ENCODE measurements around the gene PRRX2.
"Not testable (repeated sequence)": the region's sequence is repeated elsewhere in the genome, so short reads cannot be mapped to it uniquely, and the experiment has no call there.

The PRRX2 gene

DNA sequence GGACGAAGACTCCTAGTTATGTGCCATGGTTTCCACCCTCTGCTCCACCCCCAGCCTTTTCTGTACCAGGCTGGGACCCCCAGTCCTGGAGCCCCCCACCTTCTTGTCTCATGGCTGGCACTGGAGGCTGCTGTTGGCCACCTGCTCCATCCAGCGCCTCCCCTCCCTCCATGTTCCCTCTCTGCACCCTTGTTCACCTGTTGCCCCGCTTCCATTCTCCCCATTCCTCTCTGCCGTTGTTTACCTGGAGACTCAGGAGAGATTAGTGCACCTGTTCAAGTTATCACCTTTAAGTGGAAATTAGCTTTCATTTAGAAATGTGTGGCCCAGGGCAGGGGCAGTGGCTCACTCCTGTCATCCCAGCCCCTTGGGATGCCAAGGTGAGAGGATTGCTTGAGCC, 32.2 kb upstream of the PRRX2 start:
- Histone ChIP-seq H3K27ac (no peak overlapping the region), H3K4me3 (ENCODE audit: low read depth, low read length) (no peak overlapping the region), H3K27me3 (replicated peaks) (no peaks in the 10 kb centered on the region), H3K36me3 (replicated peaks) (peaks cover 56% of the 10 kb centered on the region)
- TF ChIP-seq, protein P1, sequence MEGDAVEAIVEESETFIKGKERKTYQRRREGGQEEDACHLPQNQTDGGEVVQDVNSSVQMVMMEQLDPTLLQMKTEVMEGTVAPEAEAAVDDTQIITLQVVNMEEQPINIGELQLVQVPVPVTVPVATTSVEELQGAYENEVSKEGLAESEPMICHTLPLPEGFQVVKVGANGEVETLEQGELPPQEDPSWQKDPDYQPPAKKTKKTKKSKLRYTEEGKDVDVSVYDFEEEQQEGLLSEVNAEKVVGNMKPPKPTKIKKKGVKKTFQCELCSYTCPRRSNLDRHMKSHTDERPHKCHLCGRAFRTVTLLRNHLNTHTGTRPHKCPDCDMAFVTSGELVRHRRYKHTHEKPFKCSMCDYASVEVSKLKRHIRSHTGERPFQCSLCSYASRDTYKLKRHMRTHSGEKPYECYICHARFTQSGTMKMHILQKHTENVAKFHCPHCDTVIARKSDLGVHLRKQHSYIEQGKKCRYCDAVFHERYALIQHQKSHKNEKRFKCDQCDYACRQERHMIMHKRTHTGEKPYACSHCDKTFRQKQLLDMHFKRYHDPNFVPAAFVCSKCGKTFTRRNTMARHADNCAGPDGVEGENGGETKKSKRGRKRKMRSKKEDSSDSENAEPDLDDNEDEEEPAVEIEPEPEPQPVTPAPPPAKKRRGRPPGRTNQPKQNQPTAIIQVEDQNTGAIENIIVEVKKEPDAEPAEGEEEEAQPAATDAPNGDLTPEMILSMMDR (IDR thresholded peaks at IDR 0.05; ENCODE audit: low read depth, low read length, missing control alignments) = no peak
- in situ Hi-C loops (cut with HindIII; ENCODE audit: low pct_ligation_motif_present, low sequenced_read_pairs) = no loop called here
- DNase-seq = no peak

DNA sequence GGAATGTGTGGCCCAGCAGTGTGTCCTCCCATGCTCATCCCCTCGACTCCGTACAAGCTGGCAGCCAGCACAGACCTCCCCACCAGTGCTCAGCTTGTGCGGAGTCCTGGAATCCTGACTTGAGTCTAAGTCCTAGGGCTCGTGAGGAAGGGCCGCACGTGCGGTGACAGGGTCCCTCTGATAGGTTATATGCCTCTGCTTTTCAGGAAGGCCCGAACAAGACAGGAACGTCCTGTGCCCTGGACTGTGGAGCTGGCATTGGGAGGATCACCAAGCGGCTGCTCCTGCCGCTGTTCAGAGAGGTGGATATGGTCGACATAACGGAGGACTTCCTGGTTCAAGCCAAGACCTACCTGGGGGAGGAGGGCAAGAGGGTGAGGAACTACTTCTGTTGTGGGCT, 31.6 kb upstream of the PRRX2 start:
- no peak for DNase-seq
- Histone ChIP-seq H3K27me3 (replicated peaks) (no peaks in the 10 kb centered on the region), H3K27ac (no peak overlapping the region), H3K4me3 (ENCODE audit: low read depth, low read length) (no peak overlapping the region), H3K36me3 (replicated peaks) (peaks cover 62% of the 10 kb centered on the region)
- TF ChIP-seq, protein P1 (IDR thresholded peaks at IDR 0.05; ENCODE audit: low read depth, low read length, missing control alignments) = no peak
- in situ Hi-C loops (cut with HindIII; ENCODE audit: low pct_ligation_motif_present, low sequenced_read_pairs) = no loop called here

DNA sequence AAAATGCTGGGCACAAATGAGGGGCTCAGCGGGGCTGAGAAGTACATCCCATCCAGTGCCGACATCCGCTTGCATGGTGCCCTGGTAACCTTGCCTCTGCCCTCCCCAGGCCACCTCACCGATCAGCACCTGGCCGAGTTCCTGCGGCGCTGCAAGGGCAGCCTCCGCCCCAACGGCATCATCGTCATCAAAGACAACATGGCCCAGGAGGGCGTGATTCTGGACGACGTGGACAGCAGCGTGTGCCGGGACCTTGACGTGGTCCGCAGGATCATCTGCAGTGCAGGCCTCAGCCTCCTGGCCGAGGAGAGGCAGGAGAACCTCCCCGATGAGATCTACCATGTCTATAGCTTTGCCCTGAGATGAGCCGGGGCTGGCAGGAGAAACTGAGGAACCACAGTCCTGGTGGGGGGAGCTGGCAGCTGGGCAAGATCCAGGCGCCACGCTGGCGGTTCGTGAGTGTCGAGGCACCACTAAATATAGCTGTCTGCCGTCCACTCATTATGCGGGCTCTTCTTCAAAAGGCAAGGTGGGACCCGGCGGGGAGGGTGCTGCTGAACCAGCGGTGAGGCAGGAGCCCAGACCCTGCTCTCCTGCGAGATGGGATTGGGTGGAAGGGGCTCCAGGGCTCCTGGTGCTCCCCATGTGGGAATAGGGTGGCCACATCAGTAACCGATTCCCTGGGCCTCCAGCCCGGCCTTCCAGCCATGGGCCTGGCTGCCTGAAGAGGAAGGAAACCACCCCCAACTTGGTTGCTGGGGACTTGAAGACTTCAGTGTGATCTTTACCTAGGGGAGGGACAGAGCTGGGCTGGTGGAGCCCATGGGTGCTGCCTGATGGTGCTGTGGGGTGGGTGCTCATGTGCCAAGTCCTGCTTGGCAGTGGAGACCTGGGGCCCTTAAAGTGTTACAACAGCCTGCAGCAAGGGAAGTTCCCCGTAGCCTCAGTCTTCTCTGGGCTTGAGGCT, 30.1 kb upstream of the PRRX2 start:
- Histone ChIP-seq H3K27ac (no peak overlapping the region), H3K27me3 (replicated peaks) (no peaks in the 10 kb centered on the region), H3K4me3 (ENCODE audit: low read depth, low read length) (no peak overlapping the region), H3K36me3 (replicated peaks) (peaks cover 64% of the 10 kb centered on the region)
- no peak for DNase-seq
- TF ChIP-seq, protein P1 (IDR thresholded peaks at IDR 0.05; ENCODE audit: low read depth, low read length, missing control alignments) = no peak
- in situ Hi-C loops (cut with HindIII; ENCODE audit: low pct_ligation_motif_present, low sequenced_read_pairs) = no loop called here

DNA sequence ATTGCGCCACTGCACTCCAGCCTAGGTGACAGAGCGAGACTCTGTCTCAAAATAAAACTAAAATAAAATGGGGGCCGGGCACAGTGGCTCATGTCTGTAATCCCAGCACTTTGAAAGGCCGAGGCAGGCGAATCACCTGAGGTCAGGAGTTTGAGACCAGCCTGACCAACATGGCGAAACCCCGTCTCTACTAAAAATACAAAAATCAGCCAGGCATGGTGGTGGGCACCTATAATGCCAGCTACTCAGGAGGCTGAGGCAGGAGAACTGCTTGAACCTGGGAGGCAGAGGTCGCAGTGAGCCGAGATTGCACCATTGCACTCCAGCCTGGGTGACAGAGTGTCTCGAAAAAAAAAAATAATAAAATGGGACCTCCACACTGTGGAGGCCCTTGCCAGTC, 29.1 kb upstream of the PRRX2 start:
- H3K4me3 ChIP-seq (ENCODE audit: low read depth, low read length); DNase-seq; in situ Hi-C loops (cut with HindIII; ENCODE audit: low pct_ligation_motif_present, low sequenced_read_pairs); H3K27ac ChIP-seq; H3K27me3 ChIP-seq (replicated peaks): not testable (repeated sequence)
- peaks cover 64% of the 10 kb centered on the region for H3K36me3 ChIP-seq (replicated peaks)

DNA sequence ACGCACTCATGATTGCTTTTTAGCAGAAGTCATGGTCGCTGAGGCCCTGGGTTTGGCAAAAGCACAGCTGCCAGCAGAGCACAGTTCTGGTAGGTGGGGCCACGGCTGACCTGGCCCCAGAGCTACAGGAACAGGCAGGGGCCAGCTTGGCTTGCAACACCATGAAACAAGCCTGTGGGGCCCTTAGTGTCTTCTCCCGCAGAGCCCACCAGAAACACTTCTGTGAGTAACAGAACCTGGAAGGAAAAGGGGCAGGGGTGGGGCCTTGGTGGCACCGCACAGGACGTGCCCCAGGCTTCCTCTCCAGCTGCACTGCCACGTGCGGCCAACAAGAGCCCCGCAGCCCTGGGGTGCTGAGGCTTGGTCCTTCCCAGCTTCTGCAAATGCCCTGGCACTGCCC, 28.3 kb upstream of the PRRX2 start:
- in situ Hi-C loops (cut with HindIII; ENCODE audit: low pct_ligation_motif_present, low sequenced_read_pairs) = no loop called here
- peaks cover 64% of the 10 kb centered on the region for H3K36me3 ChIP-seq (replicated peaks)

More for the DNA sequence above, 28.3 kb upstream of the PRRX2 start:
- Histone ChIP-seq H3K27me3 (replicated peaks) (no peaks in the 10 kb centered on the region), H3K27ac (no peak overlapping the region), H3K4me3 (ENCODE audit: low read depth, low read length) (no peak overlapping the region)
- TF ChIP-seq, protein P1 (IDR thresholded peaks at IDR 0.05; ENCODE audit: low read depth, low read length, missing control alignments) = no peak
- DNase-seq = no peak

Data from brain microvascular endothelial cell (primary cell).